ENCODE results near the gene SUSD6.

GRCh38 chr14:69654116-69654515, 42.7 kb downstream of the SUSD6 start:
- TF ChIP-seq POLR2AphosphoS5 (IDR thresholded peaks at IDR 0.05; ENCODE audit: low read depth, low read length) = no peak
- no peak for TF ChIP-seq POLR2A (IDR thresholded peaks at IDR 0.05; ENCODE audit: low read depth, low read length)
- TF ChIP-seq TAF1 (IDR thresholded peaks at IDR 0.05; ENCODE audit: low read depth, low read length) = no peak
- no peak for TF ChIP-seq SPI1 (IDR thresholded peaks at IDR 0.05; ENCODE audit: low read depth, low read length)
- TF ChIP-seq POU2F2 (IDR thresholded peaks at IDR 0.05; ENCODE audit: low read depth, low read length) = no peak

All from GM12891 (cell line).